H1 (cell line): ENCODE data around the gene EML1. TPM values are rescaled to one million over a fixed set of nuclear protein-coding genes. Genes with fewer than 3 reads are reported as not detected.

ENCODE experiments used
- ATF2 ChIP-seq: IDR thresholded peaks from 2 replicates; pipeline ENCODE4 v1.6.1; 2012; ENCODE audit warnings: low read length, inconsistent platforms
- EP300 ChIP-seq, 2 experiments: IDR thresholded peaks; 1 replicate in 1 of 2; 2 replicates in 1 of 2; pipeline ENCODE4 v1.6.1; 2011 to 2012; ENCODE audit warnings: low read depth in 2 of 2, low read length in 2 of 2, mild to moderate bottlenecking in 2 of 2, borderline replicate concordance in 1 of 2, inconsistent platforms in 1 of 2, moderate library complexity in 1 of 2
- EZH2 ChIP-seq: fragments of 200-600 bp; sonication (generic); IDR thresholded peaks from 2 replicates; pipeline ENCODE4 v1.7.1; 2012; ENCODE audit warnings: low read depth, mild to moderate bottlenecking, moderate library complexity, low read length, inconsistent platforms; ENCODE audit not compliant: severe bottlenecking
- NANOG ChIP-seq: IDR thresholded peaks from 2 replicates; pipeline ENCODE4 v1.6.1; 2011; ENCODE audit warnings: low read length, low read depth, mild to moderate bottlenecking, inconsistent platforms; ENCODE audit not compliant: insufficient read depth, poor library complexity, severe bottlenecking
- RAD21 ChIP-seq, 2 experiments: IDR thresholded peaks in 1 of 2; conservative IDR thresholded peaks in 1 of 2; 2 replicates each; pipeline ENCODE4 v1.6.1; 2011; ENCODE audit warnings: low read depth in 2 of 2, low read length in 2 of 2, improper control_type of control experiment in 1 of 2, inconsistent platforms in 1 of 2, mild to moderate bottlenecking in 1 of 2, moderate library complexity in 1 of 2
- RFX5 ChIP-seq: IDR thresholded peaks from 2 replicates; pipeline ENCODE4 v1.6.1; 2011; ENCODE audit warnings: low read depth, low read length, improper control_type of control experiment, borderline replicate concordance
- polyA plus RNA-seq, 7 experiments: library from polyadenylated mRNA; depleted of rRNA in 3 of 7; stranded (reverse) in 5 of 7; unstranded in 2 of 7; fragments of >200 nt in 5 of 7; fragments of 200-250 nt in 2 of 7; gene quantifications; 1 replicate in 5 of 7; 2 replicates in 1 of 7; 4 replicates in 1 of 7; pipeline versions ENCODE4 v1.2.1 to v1.2.3, GENCODE V29; 2011 to 2013; ENCODE audit warnings: missing spikeins in 2 of 7, mixed read lengths in 2 of 7
- total RNA-seq: library from RNA; stranded (reverse); fragmentation: NEBNext Ultra II Directional; extraction: Animal tissue kit (Norgen Biotek cat#: 25700); gene quantifications from 2 replicates; pipeline ENCODE4 v1.2.1, GENCODE V29; 2021

Gene EML1
- total and polyA plus RNA-seq, 2 of the 8 experiments (the other 6 are each of a cell fraction or from before 2014, with no cell fraction given), result 11.1 to 24.7 TPM

- TF ChIP-seq ATF2, result no peak
- no peak for TF ChIP-seq RAD21 (IDR thresholded peaks at IDR 0.05 in 1 of 2, conservative IDR thresholded peaks at IDR 0.05 in 1 of 2; ENCODE audit: low read depth in 2 of 2, low read length in 2 of 2)
- TF ChIP-seq RFX5, result no peak
- TF ChIP-seq EP300 (IDR thresholded peaks at IDR 0.05; ENCODE audit: borderline replicate concordance in 1 of 2, low read depth in 2 of 2, low read length in 2 of 2), result no peak
- no peak for TF ChIP-seq NANOG
- TF ChIP-seq EZH2, result no peak
These were observed 188.6 kb downstream of the EML1 start (continued) for GRCh38 chr14:99981806-99982205.
